IPS-18c (cell line): ENCODE measurements around the gene ADGRL4.

ENCODE experiments used
- H3K4me3 ChIP-seq: 2 replicates; pipeline ENCODE4 v1.7.0; 2013; ENCODE audit warnings: low read depth, mild to moderate bottlenecking, low read length, moderate library complexity; ENCODE audit not compliant: insufficient read depth
- H3K9me3 ChIP-seq: one replicate; pipeline ENCODE4 v1.6.1; 2013; ENCODE audit warnings: mild to moderate bottlenecking, low read length, moderate library complexity; ENCODE audit not compliant: control insufficient read depth, insufficient read depth

ADGRL4 gene

DNA sequence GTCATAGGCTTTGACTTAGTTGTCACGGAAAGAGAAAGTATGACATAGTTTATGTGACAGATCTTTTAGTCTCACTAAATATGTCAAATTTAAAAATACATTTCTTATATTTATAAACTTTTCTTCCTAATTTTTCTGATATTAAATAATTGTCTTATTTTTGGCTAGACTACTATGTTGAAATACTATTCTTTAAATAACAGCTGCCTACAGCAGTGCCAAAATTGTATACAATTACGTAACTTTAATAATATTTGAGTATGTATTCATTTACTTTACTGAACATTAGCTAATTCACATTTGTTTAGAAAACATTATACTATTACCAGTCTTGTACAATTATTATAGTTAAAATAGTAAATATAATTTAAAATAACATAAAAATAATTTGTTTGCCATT lies 137.4 kb downstream of the ADGRL4 start:
- peaks cover 3% of the 10 kb centered on the region for H3K9me3 ChIP-seq
- no peak overlapping the region for H3K4me3 ChIP-seq

DNA sequence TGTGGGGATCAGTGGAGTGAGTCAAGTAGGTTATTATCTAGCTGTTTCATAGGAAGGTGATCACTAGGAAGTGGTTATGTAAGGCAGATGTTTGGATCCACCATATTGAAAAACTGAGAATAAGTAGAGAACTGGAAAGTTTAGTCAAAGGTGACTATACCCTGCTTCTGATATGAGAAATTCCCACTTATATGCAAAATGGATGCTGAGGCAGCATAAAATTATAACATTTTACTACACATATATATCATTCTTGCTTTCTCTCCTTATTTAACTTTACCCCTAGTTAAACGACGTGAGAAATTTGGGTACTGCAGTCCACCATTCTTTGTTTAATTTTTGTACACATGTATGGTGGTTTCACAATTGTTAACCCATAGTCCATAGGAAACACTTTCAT lies 142.4 kb downstream of the ADGRL4 start:
- no peaks in the 10 kb centered on the region for H3K9me3 ChIP-seq
- no peak overlapping the region for H3K4me3 ChIP-seq

DNA sequence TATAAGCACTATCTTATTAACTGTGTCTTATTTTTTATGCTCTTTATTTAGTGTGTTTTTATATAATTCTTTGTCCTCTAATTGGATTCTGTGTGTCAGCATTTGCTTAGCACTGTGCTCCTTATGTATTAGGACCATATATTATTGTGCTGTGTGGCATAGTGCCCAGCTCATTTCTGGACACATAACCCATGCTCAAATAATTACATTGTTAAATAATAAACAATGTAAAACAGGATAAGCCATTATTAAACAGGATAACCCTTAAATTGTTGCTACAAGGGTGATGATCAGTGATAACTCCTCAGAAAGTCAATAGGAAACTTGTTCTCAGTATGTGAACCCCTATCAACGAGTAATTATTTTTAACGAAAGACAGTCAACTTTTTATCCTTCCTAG lies 150.4 kb downstream of the ADGRL4 start:
- Histone ChIP-seq H3K4me3 (no peak overlapping the region), H3K9me3 (no peaks in the 10 kb centered on the region)

DNA sequence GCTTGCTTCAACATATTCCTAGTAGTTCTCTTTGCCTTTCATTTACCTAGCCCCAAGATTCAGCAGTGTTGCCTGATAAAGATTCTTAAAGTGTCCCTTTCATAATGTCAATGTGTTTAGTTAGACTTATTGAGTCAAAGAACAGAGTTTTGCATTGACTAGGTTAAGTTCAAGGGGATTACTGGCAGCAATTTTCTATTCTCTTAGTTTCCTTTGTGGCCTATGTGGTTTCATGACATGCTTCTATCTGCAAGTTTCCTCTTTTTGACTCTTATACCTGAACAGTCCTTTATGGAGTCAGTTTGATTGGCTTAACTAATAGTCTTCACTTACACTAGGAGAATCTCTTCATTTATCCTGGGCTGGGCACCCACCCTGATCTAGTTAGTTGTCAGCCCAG lies 151.3 kb downstream of the ADGRL4 start:
- H3K4me3 ChIP-seq: no peak overlapping the region

DNA sequence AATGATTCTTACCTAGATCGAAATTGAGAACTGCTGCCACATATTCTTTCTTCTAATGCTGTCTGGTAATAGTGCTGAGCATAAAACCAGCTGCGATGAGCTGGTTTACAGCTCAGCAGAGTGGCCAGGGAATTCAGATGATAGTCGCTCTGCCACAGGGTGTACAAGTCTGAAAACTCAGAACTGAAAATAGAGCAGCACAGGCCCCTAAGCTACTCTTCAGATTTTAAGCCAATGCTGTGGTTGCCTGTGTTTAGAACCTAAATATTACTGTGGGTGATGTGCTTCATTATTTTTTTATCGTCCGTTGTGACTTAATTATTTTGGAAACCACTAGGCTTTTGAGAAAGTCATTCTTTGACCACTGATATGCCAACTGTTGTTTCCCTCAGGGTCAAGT lies 152.0 kb downstream of the ADGRL4 start:
- Histone ChIP-seq H3K4me3 (no peak overlapping the region), H3K9me3 (no peaks in the 10 kb centered on the region)

More for the DNA sequence above, 151.3 kb downstream of the ADGRL4 start:
- no peaks in the 10 kb centered on the region for H3K9me3 ChIP-seq

DNA sequence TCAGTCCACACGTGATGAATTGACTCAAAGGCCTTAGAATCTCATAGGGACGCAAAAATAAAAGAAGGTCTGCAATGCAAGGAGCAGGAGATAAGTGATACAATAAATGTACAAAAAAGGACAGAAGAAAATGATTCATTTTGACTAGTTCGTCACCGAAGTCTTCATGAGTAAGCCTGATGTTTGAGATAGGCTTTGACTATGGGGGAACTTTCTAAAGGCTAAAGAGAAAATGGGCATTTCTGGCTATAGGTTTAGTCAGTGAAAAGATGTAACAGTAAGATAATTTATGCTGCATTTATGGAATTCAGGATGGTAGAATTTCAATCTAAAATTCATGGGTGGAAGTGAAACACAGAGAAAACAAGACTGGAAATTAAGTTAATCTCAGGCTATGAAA lies 163.0 kb downstream of the ADGRL4 start:
- Histone ChIP-seq H3K4me3 (no peak overlapping the region), H3K9me3 (no peaks in the 10 kb centered on the region)

DNA sequence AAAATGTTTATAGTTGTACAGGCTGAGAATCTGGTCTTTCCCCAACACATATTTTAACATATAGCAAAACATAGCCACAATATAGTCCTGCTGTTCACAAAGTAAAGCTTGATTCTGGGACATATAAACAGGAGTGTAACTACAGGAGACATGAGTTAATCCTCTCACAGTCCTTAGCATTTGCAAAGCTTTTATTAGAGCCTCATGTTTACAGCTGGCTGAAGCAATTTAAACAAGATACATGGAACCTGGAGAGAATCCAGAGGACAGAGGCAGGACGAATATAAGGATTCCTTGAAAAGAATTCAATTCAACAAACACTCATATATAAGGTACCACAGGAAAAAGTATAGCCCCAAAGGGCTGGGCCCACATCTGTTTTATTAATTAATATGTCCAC lies 163.4 kb downstream of the ADGRL4 start:
- H3K9me3 ChIP-seq: no peaks in the 10 kb centered on the region
- no peak overlapping the region for H3K4me3 ChIP-seq

DNA sequence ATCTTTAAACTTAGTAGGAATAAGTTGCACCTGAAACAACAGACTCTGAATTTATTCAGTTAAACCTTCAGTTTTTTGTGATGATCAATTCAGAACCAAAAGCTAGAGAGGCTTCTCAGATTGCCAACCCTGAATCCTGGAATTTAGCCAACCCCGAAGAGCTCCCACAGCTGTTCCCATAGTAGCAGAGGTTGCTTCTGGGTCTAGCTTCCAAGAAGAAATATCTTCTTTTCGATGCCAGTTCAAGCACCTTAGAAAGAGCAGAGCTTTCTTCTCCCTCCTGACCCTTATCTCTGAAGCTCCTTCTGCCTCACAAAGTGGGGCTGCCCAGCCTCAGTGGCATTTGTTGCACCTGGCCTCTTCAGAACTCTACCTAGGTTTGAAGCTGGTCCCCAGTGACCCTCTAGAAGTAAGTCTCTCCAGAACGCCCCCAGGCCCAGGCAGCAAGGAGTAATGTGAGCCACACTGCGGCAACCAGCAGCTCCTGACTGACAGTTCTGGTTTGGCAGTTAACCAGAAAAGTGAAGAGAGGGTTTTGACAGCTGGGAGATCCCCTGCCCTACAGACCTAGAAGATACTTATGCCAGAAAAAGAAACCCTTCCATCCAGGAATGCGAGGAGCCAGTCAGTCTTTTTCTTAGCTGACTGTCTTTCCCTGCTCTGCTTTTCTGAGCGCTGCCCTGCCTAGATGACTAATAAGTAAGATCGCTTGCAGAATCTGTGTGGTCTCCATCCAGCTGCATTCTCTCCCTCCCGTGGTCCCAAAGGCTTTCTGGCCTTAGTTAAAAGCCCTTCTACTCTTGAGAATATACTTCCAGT lies 165.9 kb downstream of the ADGRL4 start:
- H3K4me3 ChIP-seq: no peak overlapping the region

More for the DNA sequence above, 165.9 kb downstream of the ADGRL4 start:
- H3K9me3 ChIP-seq: no peaks in the 10 kb centered on the region
